Measurements from ENCODE around the gene TTC7B.

DNA sequence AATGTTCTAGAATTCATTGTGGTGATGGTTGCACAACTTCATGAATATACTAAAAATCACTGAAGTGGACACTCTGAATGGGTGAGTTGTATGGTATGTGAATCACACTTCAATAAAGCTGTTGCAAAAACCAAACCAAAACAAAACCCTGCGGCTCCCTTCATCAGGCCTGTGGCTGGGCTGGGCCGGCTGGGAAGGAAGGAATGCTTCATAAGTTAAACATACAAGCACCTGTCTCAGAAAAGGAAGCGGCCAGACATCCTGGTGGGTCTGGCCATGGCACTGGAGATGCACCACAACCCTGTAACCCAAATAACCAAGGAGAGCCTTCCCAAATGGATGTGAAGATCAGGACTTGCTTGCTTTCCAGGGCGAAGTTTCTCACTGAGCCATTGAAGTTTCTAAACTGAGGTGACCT, 34.9 kb downstream of the TTC7B start:
- TF ChIP-seq, protein P1, sequence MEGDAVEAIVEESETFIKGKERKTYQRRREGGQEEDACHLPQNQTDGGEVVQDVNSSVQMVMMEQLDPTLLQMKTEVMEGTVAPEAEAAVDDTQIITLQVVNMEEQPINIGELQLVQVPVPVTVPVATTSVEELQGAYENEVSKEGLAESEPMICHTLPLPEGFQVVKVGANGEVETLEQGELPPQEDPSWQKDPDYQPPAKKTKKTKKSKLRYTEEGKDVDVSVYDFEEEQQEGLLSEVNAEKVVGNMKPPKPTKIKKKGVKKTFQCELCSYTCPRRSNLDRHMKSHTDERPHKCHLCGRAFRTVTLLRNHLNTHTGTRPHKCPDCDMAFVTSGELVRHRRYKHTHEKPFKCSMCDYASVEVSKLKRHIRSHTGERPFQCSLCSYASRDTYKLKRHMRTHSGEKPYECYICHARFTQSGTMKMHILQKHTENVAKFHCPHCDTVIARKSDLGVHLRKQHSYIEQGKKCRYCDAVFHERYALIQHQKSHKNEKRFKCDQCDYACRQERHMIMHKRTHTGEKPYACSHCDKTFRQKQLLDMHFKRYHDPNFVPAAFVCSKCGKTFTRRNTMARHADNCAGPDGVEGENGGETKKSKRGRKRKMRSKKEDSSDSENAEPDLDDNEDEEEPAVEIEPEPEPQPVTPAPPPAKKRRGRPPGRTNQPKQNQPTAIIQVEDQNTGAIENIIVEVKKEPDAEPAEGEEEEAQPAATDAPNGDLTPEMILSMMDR (IDR thresholded peaks at IDR 0.05), result no peak
- TF ChIP-seq POLR2A (IDR thresholded peaks at IDR 0.05), result no peak
